Nephron progenitor cell (in vitro differentiated cells): ENCODE results near the gene MED8.
"Not testable (repeated sequence)": the region's sequence is repeated elsewhere in the genome, so short reads cannot be mapped to it uniquely, and the experiment has no call there.

Experiments
- DNase-seq: peaks from one replicate; pipeline ENCODE4 v3.0.0; 2021
- H3K27ac Mint-ChIP-seq: 2 replicates; pipeline ENCODE4 v1.8.0; 2021; ENCODE audit warnings: mild to moderate bottlenecking, moderate library complexity, mixed read lengths
- H3K27me3 Mint-ChIP-seq: 2 replicates; pipeline ENCODE4 v1.8.0; 2021; ENCODE audit warnings: mild to moderate bottlenecking, low read depth, mixed read lengths; ENCODE audit not compliant: poor library complexity
- H3K36me3 Mint-ChIP-seq: 2 replicates; pipeline ENCODE4 v1.8.0; 2021; ENCODE audit warnings: low read depth, mixed read lengths
- H3K4me1 Mint-ChIP-seq: 2 replicates; pipeline ENCODE4 v1.8.0; 2021; ENCODE audit warnings: mixed read lengths
- H3K4me3 Mint-ChIP-seq: 2 replicates; pipeline ENCODE4 v1.8.0; 2021; ENCODE audit warnings: mild to moderate bottlenecking, moderate library complexity, mixed read lengths
- H3K9me3 Mint-ChIP-seq: 2 replicates; pipeline ENCODE4 v1.8.0; 2021; ENCODE audit warnings: mild to moderate bottlenecking, moderate library complexity, mixed read lengths
- CTCF ChIP-seq: fragments of 200-600 bp; sonication (generic); IDR thresholded peaks from 2 replicates; pipeline ENCODE4 v1.5.0; 2021; ENCODE audit warnings: antibody characterized with exemption

MED8 gene

GRCh38 chr1:43419627-43420425 lies 30.2 kb upstream of the MED8 start:
- no peak overlapping the region for H3K27ac Mint-ChIP-seq
- H3K36me3 Mint-ChIP-seq: peaks cover 28% of the 10 kb centered on the region

GRCh38 chr1:43418858-43419257 lies 29.3 kb upstream of the MED8 start:
- Mint-ChIP-seq H3K27ac (no peak overlapping the region), H3K36me3 (peaks cover 26% of the 10 kb centered on the region), H3K9me3 (no peaks in the 10 kb centered on the region), H3K4me3 (no peak overlapping the region), H3K4me1 (no peaks in the 10 kb centered on the region), H3K27me3 (peaks cover 3% of the 10 kb centered on the region)
- no peak for DNase-seq
- TF ChIP-seq CTCF: no peak

More at GRCh38 chr1:43419627-43420425, 30.2 kb upstream of the MED8 start:
- no peak for DNase-seq
- H3K9me3 Mint-ChIP-seq: no peaks in the 10 kb centered on the region
- no peak for TF ChIP-seq CTCF
- H3K4me1 Mint-ChIP-seq: no peaks in the 10 kb centered on the region
- peaks cover 3% of the 10 kb centered on the region for H3K27me3 Mint-ChIP-seq
- no peak overlapping the region for H3K4me3 Mint-ChIP-seq

- TF ChIP-seq CTCF: no peak
- Mint-ChIP-seq H3K4me1 (no peaks in the 10 kb centered on the region), H3K4me3 (no peak overlapping the region), H3K27ac (no peak overlapping the region), H3K36me3 (peaks cover 22% of the 10 kb centered on the region), H3K27me3 (no peaks in the 10 kb centered on the region), H3K9me3 (no peaks in the 10 kb centered on the region)
- no peak for DNase-seq
Measured at GRCh38 chr1:43415901-43416300, 26.3 kb upstream of the MED8 start.

GRCh38 chr1:43414634-43415223 lies 25.1 kb upstream of the MED8 start:
- Mint-ChIP-seq H3K27ac (no peak overlapping the region), H3K4me3 (no peak overlapping the region), H3K9me3 (no peaks in the 10 kb centered on the region), H3K27me3 (no peaks in the 10 kb centered on the region), H3K36me3 (peaks cover 31% of the 10 kb centered on the region), H3K4me1 (no peaks in the 10 kb centered on the region)
- peak; percentile 69 for DNase-seq
- peak; percentile 64 for TF ChIP-seq CTCF

GRCh38 chr1:43413426-43413825 lies 23.8 kb upstream of the MED8 start:
- not testable (repeated sequence) for H3K27ac Mint-ChIP-seq, H3K4me3 Mint-ChIP-seq, H3K9me3 Mint-ChIP-seq, H3K4me1 Mint-ChIP-seq, DNase-seq, H3K27me3 Mint-ChIP-seq
- peaks cover 43% of the 10 kb centered on the region for H3K36me3 Mint-ChIP-seq

- Mint-ChIP-seq H3K4me3 (no peak overlapping the region), H3K36me3 (peaks cover 54% of the 10 kb centered on the region), H3K27me3 (no peaks in the 10 kb centered on the region), H3K4me1 (no peaks in the 10 kb centered on the region), H3K9me3 (no peaks in the 10 kb centered on the region), H3K27ac (no peak overlapping the region)
- TF ChIP-seq CTCF: no peak
- no peak for DNase-seq
Measured at GRCh38 chr1:43410571-43410970, 21.0 kb upstream of the MED8 start.
